ENCODE results near the gene CIP2A.

GRCh38 chr3:108562565-108562964 lies 26.7 kb downstream of the CIP2A start:
- TF ChIP-seq PATZ1 (CRISPR knock-in tag; IDR thresholded peaks at IDR 0.05; ENCODE audit: borderline replicate concordance): no peak
- TF ChIP-seq ARNTL (CRISPR knock-in tag; IDR thresholded peaks at IDR 0.05; ENCODE audit: borderline replicate concordance, low read depth): no peak
- no peak for TF ChIP-seq CSDC2 (CRISPR knock-in tag; IDR thresholded peaks at IDR 0.05)
- no peak for TF ChIP-seq RARB (CRISPR knock-in tag; IDR thresholded peaks at IDR 0.05)
- no peak for TF ChIP-seq BACH2 (CRISPR knock-in tag; IDR thresholded peaks at IDR 0.05; ENCODE audit: borderline replicate concordance)
- TF ChIP-seq SNAI2 (CRISPR knock-in tag; IDR thresholded peaks at IDR 0.05): no peak
